ENCODE measurements around the gene SPNS2. TPM values are rescaled to one million over a fixed set of nuclear protein-coding genes. Genes with fewer than 3 reads are reported as not detected.
A peak's percentile ranks its signal among the peaks of the same experiment; 100 is the strongest.

SPNS2 gene
- total RNA-seq, 4 donors from 2014 or later = 6.0 to 46.0 (median 22.6) TPM

- DNase-seq (ENCODE audit: low spot score) (no peak), ATAC-seq (ENCODE audit: low FRiP score) (peak; percentile 76)
- TF ChIP-seq, protein P1, sequence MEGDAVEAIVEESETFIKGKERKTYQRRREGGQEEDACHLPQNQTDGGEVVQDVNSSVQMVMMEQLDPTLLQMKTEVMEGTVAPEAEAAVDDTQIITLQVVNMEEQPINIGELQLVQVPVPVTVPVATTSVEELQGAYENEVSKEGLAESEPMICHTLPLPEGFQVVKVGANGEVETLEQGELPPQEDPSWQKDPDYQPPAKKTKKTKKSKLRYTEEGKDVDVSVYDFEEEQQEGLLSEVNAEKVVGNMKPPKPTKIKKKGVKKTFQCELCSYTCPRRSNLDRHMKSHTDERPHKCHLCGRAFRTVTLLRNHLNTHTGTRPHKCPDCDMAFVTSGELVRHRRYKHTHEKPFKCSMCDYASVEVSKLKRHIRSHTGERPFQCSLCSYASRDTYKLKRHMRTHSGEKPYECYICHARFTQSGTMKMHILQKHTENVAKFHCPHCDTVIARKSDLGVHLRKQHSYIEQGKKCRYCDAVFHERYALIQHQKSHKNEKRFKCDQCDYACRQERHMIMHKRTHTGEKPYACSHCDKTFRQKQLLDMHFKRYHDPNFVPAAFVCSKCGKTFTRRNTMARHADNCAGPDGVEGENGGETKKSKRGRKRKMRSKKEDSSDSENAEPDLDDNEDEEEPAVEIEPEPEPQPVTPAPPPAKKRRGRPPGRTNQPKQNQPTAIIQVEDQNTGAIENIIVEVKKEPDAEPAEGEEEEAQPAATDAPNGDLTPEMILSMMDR (IDR thresholded peaks at IDR 0.05) = no peak
Observed at GRCh38 chr17:4520894-4521600, 22.4 kb downstream of the SPNS2 start.

DNA sequence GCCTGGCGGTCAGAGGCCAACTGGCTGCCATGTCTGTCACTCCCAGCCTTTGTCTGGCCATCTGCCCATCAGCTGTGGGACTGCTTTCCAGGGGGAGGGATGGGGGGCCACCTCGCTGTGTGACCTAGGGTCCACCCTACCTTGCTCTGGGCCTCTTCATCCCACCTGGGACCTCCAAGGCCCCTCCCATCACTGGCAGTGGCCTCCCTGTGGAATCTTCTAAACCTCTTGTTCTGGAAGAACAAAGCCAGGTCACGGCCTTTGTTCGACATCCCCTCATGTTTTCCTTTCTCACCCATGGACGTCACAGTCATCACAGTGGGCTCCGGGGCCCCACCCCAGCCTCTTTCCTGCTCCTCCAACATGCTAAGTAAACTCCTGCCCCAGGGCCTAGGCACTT lies 24.0 kb downstream of the SPNS2 start:
- no peak for DNase-seq (ENCODE audit: low spot score)
- no peak for ATAC-seq (ENCODE audit: low FRiP score)
- TF ChIP-seq, protein P1 (IDR thresholded peaks at IDR 0.05) = no peak

DNA sequence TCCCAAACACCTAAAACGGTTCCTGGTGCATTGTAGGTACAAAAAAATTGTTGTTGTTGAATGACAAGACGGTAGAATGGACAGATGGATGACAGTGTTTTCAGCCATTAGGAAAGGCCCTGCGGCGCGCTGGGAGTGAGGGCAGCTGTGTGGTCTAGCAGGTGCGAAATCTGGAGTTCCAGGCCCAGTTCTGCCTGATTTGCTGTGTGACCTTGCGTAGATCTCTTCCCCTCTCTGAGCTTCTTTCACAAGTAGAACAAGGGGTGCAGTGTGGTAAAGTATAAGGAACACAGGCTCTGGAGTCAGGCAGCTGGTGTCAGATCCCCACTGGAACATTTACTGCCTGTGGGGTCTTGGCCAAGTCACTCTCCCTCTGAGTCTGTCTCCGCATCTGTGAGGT lies 25.3 kb downstream of the SPNS2 start:
- DNase-seq (ENCODE audit: low spot score) (no peak), ATAC-seq (ENCODE audit: low FRiP score) (no peak)
- TF ChIP-seq, protein P1 (IDR thresholded peaks at IDR 0.05) = no peak

GRCh38 chr17:4525691-4526397 lies 27.2 kb downstream of the SPNS2 start:
- ATAC-seq (ENCODE audit: low FRiP score) (no peak), DNase-seq (ENCODE audit: low spot score) (no peak)
- TF ChIP-seq, protein P1 (IDR thresholded peaks at IDR 0.05) = no peak

DNA sequence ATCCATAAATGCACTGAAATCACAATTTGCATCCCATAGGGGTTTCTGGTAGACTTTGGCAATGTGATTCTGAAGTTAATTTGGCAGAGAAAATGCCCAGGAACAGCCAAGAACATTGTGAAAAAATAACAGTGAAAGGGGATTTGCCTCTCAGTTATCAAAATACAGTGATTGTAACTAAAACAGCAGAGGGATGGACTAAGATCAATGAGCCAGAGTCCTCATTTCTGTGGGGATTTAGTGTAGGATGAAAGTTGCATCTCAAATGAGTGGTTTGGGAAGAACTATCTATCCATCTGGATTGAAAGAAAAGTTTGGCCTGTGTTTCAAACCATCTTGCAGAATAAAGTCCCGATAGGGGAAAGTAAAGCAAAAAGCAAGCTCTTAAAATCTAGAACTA lies 28.5 kb downstream of the SPNS2 start:
- TF ChIP-seq, protein P1 (IDR thresholded peaks at IDR 0.05) = no peak
- DNase-seq (ENCODE audit: low spot score) (no peak), ATAC-seq (ENCODE audit: low FRiP score) (no peak)

DNA sequence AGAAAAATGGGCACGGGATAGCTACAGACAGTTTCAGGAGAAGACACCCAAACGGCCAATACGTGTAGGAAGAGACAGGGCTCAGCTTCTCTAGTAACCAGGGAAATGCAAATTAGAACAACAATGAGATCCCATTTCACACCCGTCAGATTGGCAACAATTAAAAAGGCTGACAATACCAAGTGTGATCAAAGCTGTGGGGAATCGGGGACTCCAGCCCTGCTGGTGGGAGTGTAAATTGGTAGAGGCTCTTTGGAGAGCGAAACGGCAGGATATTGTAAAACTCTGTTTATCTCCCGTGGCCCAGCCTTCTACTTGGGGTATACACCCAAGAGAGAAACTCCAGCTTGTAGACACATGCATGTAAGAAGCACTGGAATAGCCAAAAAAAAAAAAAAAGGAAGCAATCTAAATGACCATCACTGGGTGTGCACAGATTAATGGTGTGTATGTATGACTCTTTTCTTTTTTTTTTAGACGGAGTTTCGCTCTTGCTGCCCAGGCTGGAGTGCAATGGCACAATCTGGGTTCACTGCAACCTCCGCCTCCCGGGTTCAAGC lies 29.0 kb downstream of the SPNS2 start:
- no peak for ATAC-seq (ENCODE audit: low FRiP score)
- TF ChIP-seq, protein P1 (IDR thresholded peaks at IDR 0.05) = no peak
- no peak for DNase-seq (ENCODE audit: low spot score)

Data from omental fat pad (tissue), 4 donors.